Central memory CD8-positive, alpha-beta T cell (primary cell): Measurements from ENCODE around the gene EVC2.

Source experiments
- ATAC-seq: fragments of 150-1000 bp; cut with Tn5 transposase; replicated peaks from 2 replicates; pipeline ENCODE4 v1.10.0; 2022; ENCODE audit warnings: mild to moderate bottlenecking, moderate FRiP score, moderate number of reproducible peaks; ENCODE audit not compliant: poor library complexity, severe bottlenecking; ENCODE audit errors: extremely low read depth
- DNase-seq, 2 donors: peaks; one replicate each; pipeline ENCODE4 v3.0.0; 2021; ENCODE audit warnings: low spot score in 2 of 2
- H3K27ac Mint-ChIP-seq: one replicate; pipeline ENCODE4 v1.8.0; 2022; ENCODE audit warnings: low read depth, mild to moderate bottlenecking, moderate library complexity, mixed read lengths
- H3K27me3 Mint-ChIP-seq: one replicate; pipeline ENCODE4 v1.8.0; 2022; ENCODE audit warnings: mixed read lengths
- H3K36me3 Mint-ChIP-seq: one replicate; pipeline ENCODE4 v1.8.0; 2022; ENCODE audit warnings: mild to moderate bottlenecking, moderate library complexity, mixed read lengths; ENCODE audit not compliant: insufficient read depth
- H3K4me1 Mint-ChIP-seq: one replicate; pipeline ENCODE4 v1.8.0; 2022; ENCODE audit warnings: mixed read lengths
- H3K4me3 Mint-ChIP-seq: one replicate; pipeline ENCODE4 v1.8.0; 2022; ENCODE audit warnings: mild to moderate bottlenecking, moderate library complexity, mixed read lengths
- H3K9me3 Mint-ChIP-seq: one replicate; pipeline ENCODE4 v1.8.0; 2022; ENCODE audit warnings: mixed read lengths

EVC2 gene

GRCh38 chr4:5751666-5752375 lies 43.5 kb upstream of the EVC2 start:
- ATAC-seq = no peak
- no peaks in the 10 kb centered on the region for H3K4me1 Mint-ChIP-seq
- no peak overlapping the region for H3K4me3 Mint-ChIP-seq
- H3K9me3 Mint-ChIP-seq = no peaks in the 10 kb centered on the region
- DNase-seq = no peak
- no peak overlapping the region for H3K27ac Mint-ChIP-seq
- H3K36me3 Mint-ChIP-seq = peaks cover 4% of the 10 kb centered on the region
- no peaks in the 10 kb centered on the region for H3K27me3 Mint-ChIP-seq

GRCh38 chr4:5750946-5751665 lies 42.7 kb upstream of the EVC2 start:
- ATAC-seq = no peak
- H3K27me3 Mint-ChIP-seq = no peaks in the 10 kb centered on the region
- peaks cover 4% of the 10 kb centered on the region for H3K36me3 Mint-ChIP-seq
- no peaks in the 10 kb centered on the region for H3K4me1 Mint-ChIP-seq
- H3K9me3 Mint-ChIP-seq = no peaks in the 10 kb centered on the region
- H3K4me3 Mint-ChIP-seq = no peak overlapping the region
- no peak overlapping the region for H3K27ac Mint-ChIP-seq
- DNase-seq = no peak

- Mint-ChIP-seq H3K36me3 (peaks cover 4% of the 10 kb centered on the region), H3K27ac (no peak overlapping the region), H3K9me3 (no peaks in the 10 kb centered on the region), H3K4me1 (no peaks in the 10 kb centered on the region), H3K27me3 (no peaks in the 10 kb centered on the region), H3K4me3 (no peak overlapping the region)
- DNase-seq = no peak
- no peak for ATAC-seq
Measured at GRCh38 chr4:5750052-5750945, 41.9 kb upstream of the EVC2 start.

- ATAC-seq (no peak), DNase-seq (no peak)
- Mint-ChIP-seq H3K27ac (no peak overlapping the region), H3K36me3 (peaks cover 4% of the 10 kb centered on the region), H3K9me3 (no peaks in the 10 kb centered on the region), H3K4me1 (no peaks in the 10 kb centered on the region), H3K4me3 (no peak overlapping the region), H3K27me3 (no peaks in the 10 kb centered on the region)
Measured at GRCh38 chr4:5749568-5749967, 41.2 kb upstream of the EVC2 start.

GRCh38 chr4:5747738-5748375 lies 39.5 kb upstream of the EVC2 start:
- Mint-ChIP-seq H3K27me3 (no peaks in the 10 kb centered on the region), H3K36me3 (peaks cover 4% of the 10 kb centered on the region), H3K9me3 (no peaks in the 10 kb centered on the region), H3K4me1 (no peaks in the 10 kb centered on the region), H3K27ac (no peak overlapping the region), H3K4me3 (no peak overlapping the region)
- no peak for ATAC-seq
- DNase-seq = no peak

GRCh38 chr4:5746829-5747737 lies 38.7 kb upstream of the EVC2 start:
- no peak overlapping the region for H3K27ac Mint-ChIP-seq
- no peaks in the 10 kb centered on the region for H3K9me3 Mint-ChIP-seq
- H3K36me3 Mint-ChIP-seq = peaks cover 4% of the 10 kb centered on the region
- H3K4me1 Mint-ChIP-seq = no peaks in the 10 kb centered on the region
- ATAC-seq = no peak
- no peak for DNase-seq
- no peaks in the 10 kb centered on the region for H3K27me3 Mint-ChIP-seq
- no peak overlapping the region for H3K4me3 Mint-ChIP-seq

- ATAC-seq (no peak), DNase-seq (no peak)
- Mint-ChIP-seq H3K4me3 (no peak overlapping the region), H3K9me3 (no peaks in the 10 kb centered on the region), H3K27ac (no peak overlapping the region), H3K27me3 (no peaks in the 10 kb centered on the region), H3K4me1 (no peaks in the 10 kb centered on the region), H3K36me3 (peaks cover 4% of the 10 kb centered on the region)
Measured at GRCh38 chr4:5746250-5746649, 37.9 kb upstream of the EVC2 start.

- Mint-ChIP-seq H3K4me3 (no peak overlapping the region), H3K27me3 (no peaks in the 10 kb centered on the region), H3K27ac (no peak overlapping the region), H3K36me3 (no peaks in the 10 kb centered on the region), H3K9me3 (no peaks in the 10 kb centered on the region), H3K4me1 (no peaks in the 10 kb centered on the region)
- DNase-seq (no peak), ATAC-seq (no peak)
Measured at GRCh38 chr4:5742968-5743367, 34.6 kb upstream of the EVC2 start.

- Mint-ChIP-seq H3K27me3 (no peaks in the 10 kb centered on the region), H3K4me1 (no peaks in the 10 kb centered on the region), H3K9me3 (no peaks in the 10 kb centered on the region), H3K4me3 (no peak overlapping the region), H3K27ac (no peak overlapping the region), H3K36me3 (no peaks in the 10 kb centered on the region)
- ATAC-seq (no peak), DNase-seq (no peak)
Measured at GRCh38 chr4:5742388-5742787, 34.0 kb upstream of the EVC2 start.

- no peak overlapping the region for H3K4me3 Mint-ChIP-seq
- no peaks in the 10 kb centered on the region for H3K27me3 Mint-ChIP-seq
- ATAC-seq = no peak
- no peaks in the 10 kb centered on the region for H3K9me3 Mint-ChIP-seq
- no peaks in the 10 kb centered on the region for H3K4me1 Mint-ChIP-seq
- peaks cover 4% of the 10 kb centered on the region for H3K36me3 Mint-ChIP-seq
- no peak overlapping the region for H3K27ac Mint-ChIP-seq
- no peak for DNase-seq
Measured at GRCh38 chr4:5738061-5738460, 29.7 kb upstream of the EVC2 start.

GRCh38 chr4:5735463-5735862 lies 27.1 kb upstream of the EVC2 start:
- Mint-ChIP-seq H3K27ac (no peak overlapping the region), H3K4me3 (no peak overlapping the region), H3K36me3 (peaks cover 4% of the 10 kb centered on the region), H3K27me3 (no peaks in the 10 kb centered on the region), H3K4me1 (no peaks in the 10 kb centered on the region), H3K9me3 (no peaks in the 10 kb centered on the region)
- DNase-seq (no peak), ATAC-seq (no peak)

- no peaks in the 10 kb centered on the region for H3K9me3 Mint-ChIP-seq
- ATAC-seq (no peak), DNase-seq (no peak)
- H3K27me3 Mint-ChIP-seq = no peaks in the 10 kb centered on the region
- no peaks in the 10 kb centered on the region for H3K4me1 Mint-ChIP-seq
- no peak overlapping the region for H3K27ac Mint-ChIP-seq
- H3K36me3 Mint-ChIP-seq = peaks cover 4% of the 10 kb centered on the region
- H3K4me3 Mint-ChIP-seq = no peak overlapping the region
Measured at GRCh38 chr4:5734853-5735252, 26.5 kb upstream of the EVC2 start.
